PC-9 (cell line): ENCODE measurements around the gene SNRNP48. TPM values are rescaled to one million over a fixed set of nuclear protein-coding genes. Genes with fewer than 3 reads are reported as not detected.

Experiments used
- BruUV-seq: library from RNA; stranded (reverse); fragments of 400-500 nt; replicated peaks from 2 replicates; lab custom pipeline; 2021; lab: Mats Ljungman, UMichigan
- CTCF ChIA-PET: fragments of 300-600 bp; sonication (Branson Sonifier 250); formaldehyde crosslinking; loops from one replicate; lab custom pipeline; 2022; ENCODE audit warnings: antibody characterized with exemption; lab: Charles Lee
- POLR2A ChIA-PET: fragments of 300-600 bp; sonication (Branson Sonifier 250); formaldehyde crosslinking; loops from one replicate; lab custom pipeline; 2022; ENCODE audit warnings: antibody characterized with exemption; ENCODE audit not compliant: unreplicated experiment; lab: Charles Lee
- DNase-seq, 2 experiments: peaks; one replicate each; pipeline versions ENCODE4 v3.0.0 to v3.0.0-alpha.2; 2015 to 2022; ENCODE audit warnings: mixed read lengths in 1 of 2
- H2AFZ ChIP-seq: fragments of 200-600 bp; sonication (generic); 2 replicates; pipeline ENCODE4 v1.8.1; 2017; ENCODE audit warnings: antibody characterized with exemption
- H3F3A ChIP-seq: fragments of 200-600 bp; sonication (generic); 2 replicates; pipeline ENCODE4 v1.8.1; 2017; ENCODE audit warnings: antibody characterized with exemption, mild to moderate bottlenecking, low read depth; ENCODE audit not compliant: insufficient read depth
- H3K27ac ChIP-seq: fragments of 200-600 bp; sonication (generic); 2 replicates; pipeline ENCODE4 v1.6.1; 2016; ENCODE audit warnings: mixed run types
- H3K27me3 ChIP-seq: fragments of 200-600 bp; sonication (generic); 2 replicates; pipeline ENCODE4 v1.6.1; 2016; ENCODE audit warnings: low read depth, mixed run types; ENCODE audit not compliant: insufficient read depth
- H3K36me3 ChIP-seq: fragments of 200-600 bp; sonication (generic); 2 replicates; pipeline ENCODE4 v1.6.1; 2016; ENCODE audit warnings: low read depth, mixed run types
- H3K4me1 ChIP-seq: fragments of 200-600 bp; sonication (generic); replicated peaks from 2 replicates; pipeline ENCODE4 v1.6.1; 2016; ENCODE audit warnings: mixed run types; ENCODE audit not compliant: insufficient read depth
- H3K4me2 ChIP-seq: fragments of 200-600 bp; sonication (generic); 2 replicates; pipeline ENCODE4 v1.6.1; 2017; ENCODE audit warnings: mixed run types
- H3K4me3 ChIP-seq: fragments of 200-600 bp; sonication (generic); 2 replicates; pipeline ENCODE4 v1.6.1; 2016; ENCODE audit warnings: mixed run types
- H3K79me2 ChIP-seq: fragments of 200-600 bp; sonication (generic); 2 replicates; pipeline ENCODE4 v1.6.1; 2017; ENCODE audit warnings: low read depth, mixed run types
- H3K9me2 ChIP-seq: fragments of 200-600 bp; sonication (generic); 2 replicates; pipeline ENCODE4 v1.8.1; 2017; ENCODE audit warnings: mild to moderate bottlenecking; ENCODE audit not compliant: insufficient read depth
- H3K9me3 ChIP-seq: fragments of 200-600 bp; sonication (generic); 2 replicates; pipeline ENCODE4 v1.8.1; 2016; ENCODE audit warnings: low read depth; ENCODE audit not compliant: insufficient read depth
- H4K20me1 ChIP-seq: fragments of 200-600 bp; sonication (generic); 2 replicates; pipeline ENCODE4 v1.8.1; 2017; ENCODE audit not compliant: insufficient read depth
- EZH2 ChIP-seq: fragments of 200-600 bp; sonication (generic); IDR thresholded peaks from 2 replicates; pipeline ENCODE4 v1.8.0; 2017; ENCODE audit warnings: antibody characterized with exemption, low read depth
- intact Hi-C: fragments of 100-400 bp; cut with micrococcal nuclease; formaldehyde crosslinking; loops from one replicate; pipeline ENCODE4 v1.10.0; 2022; ENCODE audit not compliant: unreplicated experiment
- total RNA-seq: library from RNA; stranded (reverse); gene quantifications from 2 replicates; pipeline ENCODE4 v1.2.3, GENCODE V29; 2021
- TF ChIP-seq, protein P1 (sequence below): fragments of 200-600 bp; sonication (generic); conservative IDR thresholded peaks from 2 replicates; pipeline ENCODE4 v1.6.1; 2017; ENCODE audit warnings: mixed run types, antibody characterized with exemption, mild to moderate bottlenecking, moderate library complexity

The SNRNP48 gene
- total RNA-seq, 1 experiment from 2014 or later: 21.7 TPM

- Histone ChIP-seq H4K20me1 (no peaks in the 10 kb centered on the region), H3F3A (no peaks in the 10 kb centered on the region), H2AFZ (no peak overlapping the region), H3K4me2 (no peak overlapping the region), H3K36me3 (no peaks in the 10 kb centered on the region), H3K4me1 (no peaks in the 10 kb centered on the region), H3K9me3 (no peaks in the 10 kb centered on the region), H3K27ac (no peak overlapping the region), H3K79me2 (no peaks in the 10 kb centered on the region), H3K4me3 (no peak overlapping the region), H3K27me3 (no peaks in the 10 kb centered on the region), H3K9me2 (no peaks in the 10 kb centered on the region)
- DNase-seq: no peak
- BruUV-seq: no TSS peak
- ChIA-PET CTCF (no interaction called here), POLR2A (interaction anchor here (0.6 kb wide), 1 partner anchor 48 kb away, joined by 3 read pairs; no protein-coding TSS in a partner anchor)
- TF ChIP-seq, protein P1, sequence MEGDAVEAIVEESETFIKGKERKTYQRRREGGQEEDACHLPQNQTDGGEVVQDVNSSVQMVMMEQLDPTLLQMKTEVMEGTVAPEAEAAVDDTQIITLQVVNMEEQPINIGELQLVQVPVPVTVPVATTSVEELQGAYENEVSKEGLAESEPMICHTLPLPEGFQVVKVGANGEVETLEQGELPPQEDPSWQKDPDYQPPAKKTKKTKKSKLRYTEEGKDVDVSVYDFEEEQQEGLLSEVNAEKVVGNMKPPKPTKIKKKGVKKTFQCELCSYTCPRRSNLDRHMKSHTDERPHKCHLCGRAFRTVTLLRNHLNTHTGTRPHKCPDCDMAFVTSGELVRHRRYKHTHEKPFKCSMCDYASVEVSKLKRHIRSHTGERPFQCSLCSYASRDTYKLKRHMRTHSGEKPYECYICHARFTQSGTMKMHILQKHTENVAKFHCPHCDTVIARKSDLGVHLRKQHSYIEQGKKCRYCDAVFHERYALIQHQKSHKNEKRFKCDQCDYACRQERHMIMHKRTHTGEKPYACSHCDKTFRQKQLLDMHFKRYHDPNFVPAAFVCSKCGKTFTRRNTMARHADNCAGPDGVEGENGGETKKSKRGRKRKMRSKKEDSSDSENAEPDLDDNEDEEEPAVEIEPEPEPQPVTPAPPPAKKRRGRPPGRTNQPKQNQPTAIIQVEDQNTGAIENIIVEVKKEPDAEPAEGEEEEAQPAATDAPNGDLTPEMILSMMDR: no peak
- no peak for TF ChIP-seq EZH2
- intact Hi-C loops: no loop called here
Observed at GRCh38 chr6:7624796-7625710, 35.1 kb downstream of the SNRNP48 start.

GRCh38 chr6:7628479-7628878 lies 38.5 kb downstream of the SNRNP48 start:
- no peaks in the 10 kb centered on the region for H3K9me3 ChIP-seq
- no peak overlapping the region for H3K4me2 ChIP-seq
- H3K4me1 ChIP-seq: no peaks in the 10 kb centered on the region
- H2AFZ ChIP-seq: no peak overlapping the region
- ChIA-PET CTCF (no interaction called here), POLR2A (no interaction called here)
- TF ChIP-seq, protein P1: no peak
- no peak for TF ChIP-seq EZH2
- no peaks in the 10 kb centered on the region for H3F3A ChIP-seq
- no peaks in the 10 kb centered on the region for H3K36me3 ChIP-seq
- no TSS peak for BruUV-seq
- no peak overlapping the region for H3K27ac ChIP-seq
- no peaks in the 10 kb centered on the region for H3K27me3 ChIP-seq
- H3K4me3 ChIP-seq: no peak overlapping the region
- no peaks in the 10 kb centered on the region for H3K9me2 ChIP-seq
- H3K79me2 ChIP-seq: no peaks in the 10 kb centered on the region
- no peaks in the 10 kb centered on the region for H4K20me1 ChIP-seq
- intact Hi-C loops: no loop called here
- DNase-seq: no peak

GRCh38 chr6:7628909-7629308 lies 38.9 kb downstream of the SNRNP48 start:
- H2AFZ ChIP-seq: no peak overlapping the region
- no peaks in the 10 kb centered on the region for H3F3A ChIP-seq
- CTCF ChIA-PET: no interaction called here
- no peaks in the 10 kb centered on the region for H3K36me3 ChIP-seq
- no peak for TF ChIP-seq EZH2
- TF ChIP-seq, protein P1: no peak
- DNase-seq: no peak
- intact Hi-C loops: no loop called here
- H3K9me3 ChIP-seq: no peaks in the 10 kb centered on the region
- no TSS peak for BruUV-seq
- no peak overlapping the region for H3K4me2 ChIP-seq
- H3K27me3 ChIP-seq: no peaks in the 10 kb centered on the region
- POLR2A ChIA-PET: no interaction called here
- no peak overlapping the region for H3K27ac ChIP-seq
- H3K4me3 ChIP-seq: no peak overlapping the region
- H3K79me2 ChIP-seq: no peaks in the 10 kb centered on the region
- no peaks in the 10 kb centered on the region for H3K4me1 ChIP-seq
- H3K9me2 ChIP-seq: no peaks in the 10 kb centered on the region
- H4K20me1 ChIP-seq: no peaks in the 10 kb centered on the region
